Esophagus muscularis mucosa (tissue), 4 donors: ENCODE data around the gene NMNAT3.

ENCODE experiments used
- EP300 ChIP-seq: sonication (generic); formaldehyde crosslinking; IDR thresholded peaks from one replicate; pipeline ENCODE4 v1.6.1; 2017; ENCODE audit warnings: antibody characterized with exemption
- POLR2A ChIP-seq: fragments of 450-650 bp; IDR thresholded peaks from one replicate; pipeline ENCODE4 v1.6.1; 2017; ENCODE audit warnings: antibody characterized with exemption, moderate library complexity, mild to moderate bottlenecking, low read depth
- POLR2AphosphoS5 ChIP-seq, 2 donors: sonication (generic); formaldehyde crosslinking; IDR thresholded peaks; one replicate each; pipeline ENCODE4 v1.6.1; 2017; ENCODE audit warnings: antibody characterized with exemption in 2 of 2
- TF ChIP-seq, protein P1 (sequence below), 3 experiments: fragments of 200-600 bp in 2 of 3; fragments of 450-650 bp in 1 of 3; sonication (generic) in 2 of 3; IDR thresholded peaks; one replicate each; pipeline ENCODE4 v1.5.1; 2017 to 2019; ENCODE audit warnings: antibody characterized with exemption in 3 of 3, mild to moderate bottlenecking in 2 of 3, moderate library complexity in 1 of 3

DNA sequence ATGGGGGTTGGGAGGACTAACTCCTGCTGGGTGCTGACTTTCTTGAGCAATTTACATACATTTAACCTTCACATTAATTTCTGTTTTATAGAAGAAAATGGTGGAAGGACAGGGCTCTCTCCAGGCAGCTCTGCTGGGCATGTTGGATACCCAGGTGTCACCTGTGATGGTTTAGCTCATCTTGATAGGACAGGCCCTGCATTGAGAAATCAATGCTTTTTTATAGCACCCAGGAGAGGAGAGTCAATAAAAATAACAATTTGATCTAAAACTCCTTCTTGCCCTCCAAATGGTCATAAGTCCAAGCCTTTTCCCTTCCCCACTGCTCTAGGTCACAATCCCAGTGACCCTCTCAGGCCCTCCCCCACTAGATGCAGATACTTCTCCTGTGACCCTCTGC, 90.0 kb downstream of the NMNAT3 start:
- TF ChIP-seq POLR2A (no peak), POLR2AphosphoS5 (IDR thresholded peaks at IDR 0.05) (no peak), EP300 (no peak)
- TF ChIP-seq, protein P1, sequence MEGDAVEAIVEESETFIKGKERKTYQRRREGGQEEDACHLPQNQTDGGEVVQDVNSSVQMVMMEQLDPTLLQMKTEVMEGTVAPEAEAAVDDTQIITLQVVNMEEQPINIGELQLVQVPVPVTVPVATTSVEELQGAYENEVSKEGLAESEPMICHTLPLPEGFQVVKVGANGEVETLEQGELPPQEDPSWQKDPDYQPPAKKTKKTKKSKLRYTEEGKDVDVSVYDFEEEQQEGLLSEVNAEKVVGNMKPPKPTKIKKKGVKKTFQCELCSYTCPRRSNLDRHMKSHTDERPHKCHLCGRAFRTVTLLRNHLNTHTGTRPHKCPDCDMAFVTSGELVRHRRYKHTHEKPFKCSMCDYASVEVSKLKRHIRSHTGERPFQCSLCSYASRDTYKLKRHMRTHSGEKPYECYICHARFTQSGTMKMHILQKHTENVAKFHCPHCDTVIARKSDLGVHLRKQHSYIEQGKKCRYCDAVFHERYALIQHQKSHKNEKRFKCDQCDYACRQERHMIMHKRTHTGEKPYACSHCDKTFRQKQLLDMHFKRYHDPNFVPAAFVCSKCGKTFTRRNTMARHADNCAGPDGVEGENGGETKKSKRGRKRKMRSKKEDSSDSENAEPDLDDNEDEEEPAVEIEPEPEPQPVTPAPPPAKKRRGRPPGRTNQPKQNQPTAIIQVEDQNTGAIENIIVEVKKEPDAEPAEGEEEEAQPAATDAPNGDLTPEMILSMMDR (IDR thresholded peaks at IDR 0.05) = no peak
